Hepatocyte (in vitro differentiated cells): ENCODE results near the gene CHADL.

Experiments
- CTCF ChIP-seq: fragments of 200-600 bp; sonication (generic); IDR thresholded peaks from 2 replicates; pipeline ENCODE4 v1.5.1; 2016; ENCODE audit warnings: antibody characterized with exemption, mild to moderate bottlenecking; ENCODE audit not compliant: poor library complexity
- EZH2phosphoT487 ChIP-seq: fragments of 200-600 bp; sonication (generic); IDR thresholded peaks from one replicate; pipeline ENCODE4 v1.6.1; 2018; ENCODE audit warnings: antibody characterized with exemption, mild to moderate bottlenecking, low read depth, moderate library complexity; ENCODE audit not compliant: unreplicated experiment, severe bottlenecking

GRCh38 chr22:41245917-41246499 lies 5.3 kb upstream of the CHADL start:
- no peak for TF ChIP-seq EZH2phosphoT487
- no peak for TF ChIP-seq CTCF
